Type B pancreatic cell (in vitro differentiated cells): ENCODE results near the gene NAGS. TPM values are rescaled to one million over a fixed set of nuclear protein-coding genes. Genes with fewer than 3 reads are reported as not detected.
"Not testable (repeated sequence)": the region's sequence is repeated elsewhere in the genome, so short reads cannot be mapped to it uniquely, and the experiment has no call there.

Source experiments
- DNase-seq: peaks from one replicate; pipeline ENCODE4 v3.0.0; 2021; ENCODE audit warnings: mixed read lengths; ENCODE audit not compliant: unreplicated experiment; ENCODE audit errors: extremely low spot score
- H3K27ac Mint-ChIP-seq: 2 replicates; pipeline ENCODE4 v1.8.0; 2021; ENCODE audit warnings: mild to moderate bottlenecking, mixed read lengths
- H3K27me3 Mint-ChIP-seq: 2 replicates; pipeline ENCODE4 v1.8.0; 2021; ENCODE audit warnings: mixed read lengths
- H3K36me3 Mint-ChIP-seq: 2 replicates; pipeline ENCODE4 v1.8.0; 2021; ENCODE audit warnings: mixed read lengths
- H3K4me1 Mint-ChIP-seq: one replicate; pipeline ENCODE4 v1.8.0; 2021; ENCODE audit warnings: mixed read lengths; ENCODE audit not compliant: unreplicated experiment
- H3K4me3 Mint-ChIP-seq: 2 replicates; pipeline ENCODE4 v1.8.0; 2021; ENCODE audit warnings: mild to moderate bottlenecking, mixed read lengths
- H3K9me3 Mint-ChIP-seq: 2 replicates; pipeline ENCODE4 v1.8.0; 2021; ENCODE audit warnings: mixed read lengths
- CTCF ChIP-seq: fragments of 200-600 bp; sonication (generic); conservative IDR thresholded peaks from 2 replicates; pipeline ENCODE4 v1.5.0; 2021; ENCODE audit warnings: antibody characterized with exemption, mild to moderate bottlenecking
- total RNA-seq: library from RNA; stranded (reverse); gene quantifications from 2 replicates; pipeline ENCODE4 v1.2.1, GENCODE V29; 2021; ENCODE audit warnings: low replicate concordance

The NAGS gene
- total RNA-seq, 1 donor from 2014 or later = 2.1 TPM

- H3K9me3 Mint-ChIP-seq = no peaks in the 10 kb centered on the region
- no peaks in the 10 kb centered on the region for H3K36me3 Mint-ChIP-seq
- TF ChIP-seq CTCF = peak; percentile 18
- no peak overlapping the region for H3K27ac Mint-ChIP-seq
- no peaks in the 10 kb centered on the region for H3K4me1 Mint-ChIP-seq
- DNase-seq = no peak
- H3K27me3 Mint-ChIP-seq = peaks cover 30% of the 10 kb centered on the region
- H3K4me3 Mint-ChIP-seq = peak overlapping the region; percentile 47
Measured at GRCh38 chr17:43995150-43995471, 9.3 kb upstream of the NAGS start.

DNA sequence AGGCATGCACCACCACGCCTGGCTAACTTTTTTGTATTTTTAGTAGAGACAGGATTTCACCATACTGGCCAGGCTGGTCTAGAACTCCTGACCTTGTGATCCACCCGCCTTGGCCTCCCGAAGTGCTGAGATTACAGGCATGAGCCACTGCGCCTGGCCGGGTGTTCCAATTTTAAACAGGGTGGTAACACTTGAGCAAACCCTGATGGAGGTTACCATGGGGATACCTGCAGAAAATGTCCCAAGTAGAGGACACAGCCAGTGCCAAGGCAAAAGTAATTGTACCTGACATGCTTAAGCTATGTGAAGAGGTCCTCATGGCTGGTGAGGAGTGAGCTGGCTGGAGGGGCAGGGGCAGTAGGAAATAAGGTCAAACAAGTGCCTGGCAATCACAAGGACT is 7.2 kb upstream of the NAGS start:
- H3K4me1 Mint-ChIP-seq, DNase-seq, H3K36me3 Mint-ChIP-seq, H3K27ac Mint-ChIP-seq, H3K4me3 Mint-ChIP-seq, H3K9me3 Mint-ChIP-seq: not testable (repeated sequence)
- peaks cover 45% of the 10 kb centered on the region for H3K27me3 Mint-ChIP-seq

- H3K9me3 Mint-ChIP-seq = no peaks in the 10 kb centered on the region
- peaks cover 53% of the 10 kb centered on the region for H3K27me3 Mint-ChIP-seq
Measured at GRCh38 chr17:43998552-43998951, 5.9 kb upstream of the NAGS start.

DNA sequence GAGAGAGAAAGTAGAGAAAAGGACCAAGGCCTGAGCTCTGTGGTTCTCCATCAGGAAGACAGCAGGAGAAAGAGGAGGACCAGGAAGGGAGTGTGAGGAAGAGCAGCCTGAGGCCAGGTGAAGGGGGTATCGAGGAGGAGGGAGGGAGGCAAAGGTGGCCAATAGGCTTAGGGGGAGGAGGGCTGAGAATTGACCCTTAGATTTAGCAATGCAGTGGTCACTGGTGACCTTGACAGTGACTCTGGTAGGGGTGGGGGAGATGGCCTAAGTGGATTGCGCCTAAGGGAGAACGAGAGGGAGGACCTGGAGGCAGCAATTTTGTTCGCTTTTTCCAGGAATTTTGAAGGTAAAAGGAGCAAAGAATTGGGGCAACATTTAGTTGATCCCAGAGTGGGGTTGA is 5.4 kb upstream of the NAGS start:
- no peaks in the 10 kb centered on the region for H3K36me3 Mint-ChIP-seq
- no peak for TF ChIP-seq CTCF

More at GRCh38 chr17:43998552-43998951, 5.9 kb upstream of the NAGS start:
- H3K4me3 Mint-ChIP-seq = no peak overlapping the region
- H3K27ac Mint-ChIP-seq = no peak overlapping the region
- no peaks in the 10 kb centered on the region for H3K4me1 Mint-ChIP-seq
- no peaks in the 10 kb centered on the region for H3K36me3 Mint-ChIP-seq
- no peak for TF ChIP-seq CTCF
- no peak for DNase-seq

DNA sequence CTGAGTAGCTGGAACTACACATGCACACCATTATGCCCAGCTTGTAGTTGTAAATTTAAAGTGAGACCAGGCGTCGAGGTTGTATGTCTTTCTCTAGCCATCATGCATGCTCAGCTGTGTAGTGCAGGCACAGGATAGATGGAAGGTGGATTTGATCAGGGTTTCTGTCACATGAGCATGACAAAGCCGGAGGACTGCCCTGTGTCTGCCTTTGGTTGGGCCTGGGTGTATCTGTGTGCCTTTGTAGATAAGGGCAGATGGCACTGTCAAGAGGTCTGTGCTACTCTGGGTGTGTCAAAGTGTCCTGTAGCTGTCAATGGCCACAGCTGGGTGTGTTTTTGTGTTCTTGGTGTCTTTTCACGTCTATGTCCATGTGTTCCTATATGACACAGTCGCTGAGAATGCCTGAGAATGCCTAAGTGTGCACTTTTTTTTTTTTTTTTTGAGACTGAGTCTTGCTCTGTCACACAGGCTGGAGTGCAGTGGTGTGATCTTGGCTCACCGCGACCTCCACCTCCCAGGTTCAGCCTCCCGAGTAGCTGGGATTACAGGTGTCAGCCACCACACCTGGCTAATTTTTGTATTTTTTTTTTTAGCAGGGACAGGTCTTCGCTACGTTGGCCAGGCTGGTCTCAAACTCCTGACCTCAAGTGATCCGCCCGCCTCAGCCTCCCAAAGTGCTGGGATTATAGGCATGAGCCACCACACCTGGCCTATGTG is 4.1 kb upstream of the NAGS start:
- no peaks in the 10 kb centered on the region for H3K9me3 Mint-ChIP-seq
- TF ChIP-seq CTCF = no peak
- no peak overlapping the region for H3K4me3 Mint-ChIP-seq
- DNase-seq = no peak
- no peaks in the 10 kb centered on the region for H3K36me3 Mint-ChIP-seq
- peaks cover 56% of the 10 kb centered on the region for H3K27me3 Mint-ChIP-seq
- H3K4me1 Mint-ChIP-seq = no peaks in the 10 kb centered on the region
- H3K27ac Mint-ChIP-seq = no peak overlapping the region

More for the DNA sequence above, 5.4 kb upstream of the NAGS start:
- H3K4me3 Mint-ChIP-seq = no peak overlapping the region
- H3K9me3 Mint-ChIP-seq = no peaks in the 10 kb centered on the region
- no peaks in the 10 kb centered on the region for H3K4me1 Mint-ChIP-seq
- DNase-seq = no peak
- peaks cover 56% of the 10 kb centered on the region for H3K27me3 Mint-ChIP-seq
- H3K27ac Mint-ChIP-seq = no peak overlapping the region

- Mint-ChIP-seq H3K27me3 (peaks cover 58% of the 10 kb centered on the region), H3K27ac (no peak overlapping the region), H3K4me1 (peaks cover under 1% of the 10 kb centered on the region), H3K4me3 (no peak overlapping the region), H3K9me3 (no peaks in the 10 kb centered on the region), H3K36me3 (no peaks in the 10 kb centered on the region)
- DNase-seq = no peak
- TF ChIP-seq CTCF = no peak
Measured at GRCh38 chr17:44000871-44001460, 3.5 kb upstream of the NAGS start.
